Breast epithelium (tissue), 3 donors: ENCODE measurements around the gene VAMP1.
"Not testable (repeated sequence)": the region's sequence is repeated elsewhere in the genome, so short reads cannot be mapped to it uniquely, and the experiment has no call there.

Source experiments
- CTCF ChIP-seq, 3 donors: fragments of 450-650 bp; IDR thresholded peaks; one replicate each; pipeline ENCODE4 v1.5.1; 2016 to 2017; ENCODE audit warnings: antibody characterized with exemption in 3 of 3, mild to moderate bottlenecking in 3 of 3, moderate library complexity in 3 of 3
- POLR2A ChIP-seq: fragments of 450-650 bp; IDR thresholded peaks from one replicate; pipeline ENCODE4 v1.6.1; 2016; ENCODE audit warnings: antibody characterized with exemption, mild to moderate bottlenecking, moderate library complexity
- POLR2AphosphoS5 ChIP-seq, 3 donors: sonication (generic); formaldehyde crosslinking; IDR thresholded peaks; one replicate each; pipeline ENCODE4 v1.6.1; 2017; ENCODE audit warnings: antibody characterized with exemption in 3 of 3

GRCh38 chr12:6497291-6497690 lies 26.8 kb upstream of the VAMP1 start:
- TF ChIP-seq CTCF (IDR thresholded peaks at IDR 0.05); POLR2A; POLR2AphosphoS5 (IDR thresholded peaks at IDR 0.05): not testable (repeated sequence)
